Gastrocnemius medialis (tissue), 4 donors: ENCODE data around the gene HSPB1. TPM values are rescaled to one million over a fixed set of nuclear protein-coding genes. Genes with fewer than 3 reads are reported as not detected.

Experiments
- ATAC-seq, 2 donors: fragments of 150-250 bp; one replicate each; pipeline ENCODE4 v1.9.1; 2016
- DNase-seq, 2 donors: peaks; one replicate each; pipeline ENCODE4 v3.0.0-alpha.2; 2019
- H3K27ac ChIP-seq, 4 donors: fragments of 200-600 bp; sonication (generic); 1 replicate in 1 of 4; 2 replicates in 3 of 4; pipeline ENCODE4 v1.5.1; 2016 to 2018; ENCODE audit warnings: mild to moderate bottlenecking in 2 of 4, moderate library complexity in 1 of 4
- H3K27me3 ChIP-seq, 3 donors: fragments of 200-600 bp; sonication (generic) in 2 of 3; 1 replicate in 1 of 3; 2 replicates in 2 of 3; pipeline versions ENCODE4 v1.5.1 to v1.6.0; 2016 to 2019; ENCODE audit warnings: mild to moderate bottlenecking in 1 of 3, moderate library complexity in 1 of 3
- H3K36me3 ChIP-seq, 2 donors: fragments of 200-600 bp; sonication (generic) in 1 of 2; one replicate each; pipeline ENCODE4 v1.5.1; 2017 to 2018
- H3K4me1 ChIP-seq, 2 donors: fragments of 200-600 bp; sonication (generic) in 1 of 2; one replicate each; pipeline ENCODE4 v1.5.1; 2016 to 2017; ENCODE audit warnings: mild to moderate bottlenecking in 2 of 2
- H3K4me3 ChIP-seq, 4 donors: fragments of 200-600 bp; sonication (generic) in 3 of 4; 1 replicate in 1 of 4; 2 replicates in 3 of 4; pipeline ENCODE4 v1.5.1; 2016 to 2019; ENCODE audit warnings: mild to moderate bottlenecking in 2 of 4
- H3K9me3 ChIP-seq, 3 donors: fragments of 200-600 bp; sonication (generic) in 2 of 3; 1 replicate in 1 of 3; 2 replicates in 2 of 3; pipeline ENCODE4 v1.5.1; 2016 to 2019
- POLR2A ChIP-seq, 2 donors: fragments of 450-650 bp; IDR thresholded peaks; one replicate each; pipeline ENCODE4 v1.6.1; 2017; ENCODE audit warnings: antibody characterized with exemption in 2 of 2, mild to moderate bottlenecking in 2 of 2, moderate library complexity in 2 of 2
- in situ Hi-C, 4 donors: fragments of 200-750 bp; cut with MboI; loops; one replicate each; pipeline versions ENCODE4 v1.15.0 to v1.8.0; 2017; ENCODE audit warnings: low sequenced_read_pairs in 4 of 4
- intact Hi-C: fragments of 100-400 bp; cut with DNase I; formaldehyde crosslinking; loops from one replicate; pipeline ENCODE4 v1.15.1; 2023; ENCODE audit warnings: low total_unique reads
- total RNA-seq, 4 donors: library from RNA; depleted of rRNA; stranded (reverse); fragments of >200 nt; gene quantifications; one replicate each; pipeline versions ENCODE4 v1.1.0 to v1.2.3, GENCODE V29; 2016
- TF ChIP-seq, protein P1 (sequence below), 5 experiments: fragments of 450-650 bp in 3 of 5; fragments of 200-600 bp in 2 of 5; sonication (generic) in 2 of 5; IDR thresholded peaks in 4 of 5; conservative IDR thresholded peaks in 1 of 5; 1 replicate in 4 of 5; 2 replicates in 1 of 5; pipeline ENCODE4 v1.5.1; 2016 to 2019; ENCODE audit warnings: antibody characterized with exemption in 5 of 5, mild to moderate bottlenecking in 3 of 5, moderate library complexity in 3 of 5

The HSPB1 gene
- total RNA-seq, 4 donors from 2014 or later, result 1,878 to 2,898 (median 2,185) TPM

DNA sequence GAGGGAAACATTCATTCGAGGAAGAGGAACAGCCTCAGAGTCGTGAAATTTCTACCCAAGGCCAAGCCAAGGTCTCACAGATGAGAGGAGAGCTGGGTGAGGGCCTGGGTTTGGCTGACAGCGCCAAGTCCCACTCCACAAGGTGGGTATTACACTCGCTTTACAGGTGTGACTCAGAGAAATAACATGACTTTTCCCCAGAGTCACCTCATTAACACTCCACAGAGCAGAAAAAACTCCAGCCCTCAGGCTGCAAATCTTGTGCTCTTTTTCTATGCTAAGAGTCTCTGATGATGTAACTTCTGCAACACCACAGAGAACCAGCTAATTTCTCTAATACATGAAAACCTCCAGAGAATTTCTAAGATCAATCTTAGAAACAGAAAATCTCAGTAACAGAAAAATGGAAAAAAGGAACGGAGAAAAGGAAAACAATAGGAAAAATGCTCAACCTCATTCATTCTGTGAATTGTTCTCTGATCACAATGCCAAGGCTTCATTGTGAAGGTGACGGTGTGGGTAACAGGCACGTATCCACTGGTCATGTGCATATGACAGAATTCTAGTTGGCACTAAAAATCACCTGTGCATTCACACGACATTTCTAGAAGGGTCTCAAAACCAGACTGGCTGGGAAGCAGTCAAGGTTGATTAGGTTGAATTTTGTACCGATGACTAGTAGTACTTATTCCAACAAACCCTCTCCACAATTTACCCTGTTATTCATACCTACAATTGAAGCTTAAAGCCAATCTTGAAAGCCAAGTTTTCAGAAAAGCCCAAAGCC is 36.0 kb downstream of the HSPB1 start:
- H3K4me1 ChIP-seq, result peaks cover 76 to 79% of the 10 kb centered on the region in 2 donors
- peak overlapping the region; percentile 97 to 100 (median 98) for H3K27ac ChIP-seq
- H3K9me3 ChIP-seq, result no peaks in the 10 kb centered on the region
- no peak for DNase-seq
- H3K27me3 ChIP-seq, result no peaks in the 10 kb centered on the region
- in situ Hi-C loops, result no loop called here
- TF ChIP-seq POLR2A (IDR thresholded peaks at IDR 0.05), result no peak
- TF ChIP-seq, protein P1, sequence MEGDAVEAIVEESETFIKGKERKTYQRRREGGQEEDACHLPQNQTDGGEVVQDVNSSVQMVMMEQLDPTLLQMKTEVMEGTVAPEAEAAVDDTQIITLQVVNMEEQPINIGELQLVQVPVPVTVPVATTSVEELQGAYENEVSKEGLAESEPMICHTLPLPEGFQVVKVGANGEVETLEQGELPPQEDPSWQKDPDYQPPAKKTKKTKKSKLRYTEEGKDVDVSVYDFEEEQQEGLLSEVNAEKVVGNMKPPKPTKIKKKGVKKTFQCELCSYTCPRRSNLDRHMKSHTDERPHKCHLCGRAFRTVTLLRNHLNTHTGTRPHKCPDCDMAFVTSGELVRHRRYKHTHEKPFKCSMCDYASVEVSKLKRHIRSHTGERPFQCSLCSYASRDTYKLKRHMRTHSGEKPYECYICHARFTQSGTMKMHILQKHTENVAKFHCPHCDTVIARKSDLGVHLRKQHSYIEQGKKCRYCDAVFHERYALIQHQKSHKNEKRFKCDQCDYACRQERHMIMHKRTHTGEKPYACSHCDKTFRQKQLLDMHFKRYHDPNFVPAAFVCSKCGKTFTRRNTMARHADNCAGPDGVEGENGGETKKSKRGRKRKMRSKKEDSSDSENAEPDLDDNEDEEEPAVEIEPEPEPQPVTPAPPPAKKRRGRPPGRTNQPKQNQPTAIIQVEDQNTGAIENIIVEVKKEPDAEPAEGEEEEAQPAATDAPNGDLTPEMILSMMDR (IDR thresholded peaks at IDR 0.05 in 4 of 5, conservative IDR thresholded peaks at IDR 0.05 in 1 of 5), result no peak
- H3K4me3 ChIP-seq, result no peak overlapping the region
- H3K36me3 ChIP-seq, result peaks cover 0 to 16% of the 10 kb centered on the region in 2 donors
- intact Hi-C loops, result no loop called here
- no peak for ATAC-seq

DNA sequence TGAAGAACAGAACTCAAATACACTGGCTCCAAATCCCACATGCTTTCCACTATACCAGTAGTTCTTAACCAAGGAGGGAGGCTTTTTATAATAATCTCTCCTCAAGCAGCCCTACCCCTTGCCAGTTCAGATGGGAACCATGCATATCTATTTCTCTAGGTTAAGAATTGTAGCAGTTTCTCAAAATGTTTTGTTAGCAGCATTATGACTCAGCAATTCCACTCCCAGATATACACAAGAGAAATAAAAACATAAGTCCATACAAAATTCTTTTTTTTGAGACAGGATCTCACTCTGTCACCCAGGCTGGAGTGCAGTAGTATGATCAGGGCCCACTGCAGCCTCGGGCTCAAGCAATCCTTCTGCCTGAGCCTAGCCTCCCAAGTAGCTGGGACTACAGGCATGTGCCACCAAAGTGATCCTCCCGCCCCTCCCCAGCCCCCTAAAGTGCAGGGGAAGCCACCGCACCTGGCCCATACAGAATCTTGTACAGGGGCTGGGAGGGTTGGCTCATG is 38.2 kb downstream of the HSPB1 start:
- intact Hi-C loops (no loop called here), in situ Hi-C loops (no loop called here)
- DNase-seq (no peak), ATAC-seq (no peak)
- H3K4me1 ChIP-seq, result peaks cover 63% of the 10 kb centered on the region in 2 donors
- H3K27me3 ChIP-seq, result no peaks in the 10 kb centered on the region
- peak overlapping the region; percentile 97 to 100 (median 98) for H3K27ac ChIP-seq
- no peak overlapping the region for H3K4me3 ChIP-seq
- peaks cover 0 to 35% of the 10 kb centered on the region in 2 donors for H3K36me3 ChIP-seq
- H3K9me3 ChIP-seq, result no peaks in the 10 kb centered on the region
- TF ChIP-seq POLR2A (IDR thresholded peaks at IDR 0.05), result no peak
- TF ChIP-seq, protein P1 (IDR thresholded peaks at IDR 0.05 in 4 of 5, conservative IDR thresholded peaks at IDR 0.05 in 1 of 5), result no peak

DNA sequence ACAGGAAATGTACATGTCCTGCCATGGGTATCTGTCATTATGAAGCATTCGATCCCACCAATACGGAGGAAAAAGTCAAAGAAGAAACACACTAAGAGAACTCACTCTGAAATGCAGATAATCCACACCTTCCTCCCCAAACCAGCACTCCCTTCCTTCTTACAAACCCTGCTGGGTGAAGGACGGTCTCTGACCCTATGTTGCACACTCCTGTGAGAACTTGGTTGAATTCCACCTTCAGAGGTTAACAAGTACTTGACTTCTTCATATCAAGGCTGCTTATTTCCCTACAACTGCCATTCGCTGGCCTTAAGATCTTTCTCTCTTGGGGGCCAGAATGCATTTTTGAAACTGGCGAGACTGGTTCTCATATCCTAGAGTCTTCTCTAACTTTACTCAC is 39.7 kb downstream of the HSPB1 start:
- H3K27ac ChIP-seq, result peak overlapping the region; percentile 97 to 100 (median 98)
- peaks cover 0 to 50% of the 10 kb centered on the region in 2 donors for H3K36me3 ChIP-seq
- in situ Hi-C loops (no loop called here), intact Hi-C loops (no loop called here)
- no peaks in the 10 kb centered on the region for H3K27me3 ChIP-seq
- no peaks in the 10 kb centered on the region for H3K9me3 ChIP-seq
- H3K4me1 ChIP-seq, result peaks cover 63 to 65% of the 10 kb centered on the region in 2 donors
- no peak overlapping the region for H3K4me3 ChIP-seq
- DNase-seq (no peak), ATAC-seq (no peak)
- TF ChIP-seq POLR2A (IDR thresholded peaks at IDR 0.05), result no peak
- TF ChIP-seq, protein P1 (IDR thresholded peaks at IDR 0.05 in 4 of 5, conservative IDR thresholded peaks at IDR 0.05 in 1 of 5), result no peak

DNA sequence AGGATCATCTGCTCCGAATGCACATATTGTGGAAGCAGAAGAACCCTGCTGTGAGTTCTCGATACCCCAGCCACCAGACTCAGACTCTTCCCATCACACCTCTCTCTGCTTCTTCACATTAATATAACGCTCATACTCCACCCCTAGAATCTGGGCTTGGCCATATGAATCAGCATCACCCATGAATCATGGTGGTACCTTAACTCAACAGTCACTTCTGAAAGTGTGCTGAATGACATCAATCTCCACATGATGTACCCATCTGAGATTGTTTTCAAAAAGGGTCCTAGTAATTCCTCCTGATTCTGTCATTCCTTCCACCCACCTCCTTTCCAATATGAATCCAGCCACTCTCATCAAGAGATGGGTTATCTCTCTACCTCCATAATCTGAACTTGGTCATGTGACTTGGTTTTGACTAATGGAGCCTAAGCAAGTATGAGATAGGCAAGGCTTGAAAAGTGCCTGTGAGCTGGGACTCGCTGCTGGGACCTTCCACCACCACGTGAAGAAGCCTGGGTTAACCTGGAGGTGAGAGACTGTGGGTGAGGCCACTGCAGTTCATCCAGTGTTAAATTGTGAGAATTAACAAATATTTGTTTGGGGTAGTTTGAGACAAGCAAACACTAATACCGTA is 40.9 kb downstream of the HSPB1 start:
- Histone ChIP-seq H3K4me1 (peaks cover 63 to 68% of the 10 kb centered on the region in 2 donors), H3K27me3 (no peaks in the 10 kb centered on the region), H3K36me3 (peaks cover 0 to 50% of the 10 kb centered on the region in 2 donors), H3K4me3 (no peak overlapping the region), H3K9me3 (no peaks in the 10 kb centered on the region), H3K27ac (peak overlapping the region in 3 of 4 donors; percentile 12 to 100 (median 98))
- intact Hi-C loops (no loop called here), in situ Hi-C loops (no loop called here)
- TF ChIP-seq, protein P1 (IDR thresholded peaks at IDR 0.05 in 4 of 5, conservative IDR thresholded peaks at IDR 0.05 in 1 of 5), result no peak
- no peak for TF ChIP-seq POLR2A (IDR thresholded peaks at IDR 0.05)
- DNase-seq (no peak), ATAC-seq (no peak)
